Coronary artery (tissue), 2 donors: ENCODE data around the gene CEP43.

Experiments
- DNase-seq: peaks from one replicate; pipeline ENCODE4 v3.0.0-alpha.2; 2017; ENCODE audit warnings: low spot score
- H3K27ac ChIP-seq, 2 donors: fragments of 200-600 bp; sonication (generic); one replicate each; pipeline ENCODE4 v1.5.1; 2016 to 2019
- H3K4me3 ChIP-seq: fragments of 200-600 bp; sonication (generic); 2 replicates; pipeline ENCODE4 v1.5.1; 2016; ENCODE audit warnings: mild to moderate bottlenecking, moderate library complexity
- CTCF ChIP-seq: fragments of 200-600 bp; sonication (generic); IDR thresholded peaks from one replicate; pipeline ENCODE4 v1.5.1; 2019; ENCODE audit warnings: antibody characterized with exemption

Gene CEP43

GRCh38 chr6:166970091-166970490 is 29.1 kb upstream of the CEP43 start:
- no peak for DNase-seq
- no peak overlapping the region for H3K27ac ChIP-seq
- no peak overlapping the region for H3K4me3 ChIP-seq
- no peak for TF ChIP-seq CTCF

DNA sequence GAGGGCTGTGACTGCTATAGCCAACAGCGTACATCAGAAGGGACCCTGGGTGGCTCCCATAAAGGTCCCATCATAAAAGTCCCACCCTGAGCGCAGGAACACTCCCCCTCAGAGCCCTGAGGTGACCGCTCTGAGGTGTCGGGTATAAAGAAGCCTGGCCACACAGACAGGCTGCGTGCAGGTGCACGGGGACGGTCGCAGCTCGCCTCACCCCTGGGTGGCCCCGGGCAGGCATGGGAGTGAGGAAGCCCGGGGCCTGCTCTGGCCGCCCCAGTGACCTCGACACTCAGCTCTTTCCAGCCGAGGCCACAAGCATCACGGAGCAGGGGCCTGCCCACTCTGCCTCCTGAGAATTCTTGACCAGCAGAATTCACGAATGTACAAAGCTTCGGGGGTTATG is 28.4 kb upstream of the CEP43 start:
- no peak for TF ChIP-seq CTCF
- no peak overlapping the region for H3K27ac ChIP-seq
- DNase-seq = no peak
- no peak overlapping the region for H3K4me3 ChIP-seq

DNA sequence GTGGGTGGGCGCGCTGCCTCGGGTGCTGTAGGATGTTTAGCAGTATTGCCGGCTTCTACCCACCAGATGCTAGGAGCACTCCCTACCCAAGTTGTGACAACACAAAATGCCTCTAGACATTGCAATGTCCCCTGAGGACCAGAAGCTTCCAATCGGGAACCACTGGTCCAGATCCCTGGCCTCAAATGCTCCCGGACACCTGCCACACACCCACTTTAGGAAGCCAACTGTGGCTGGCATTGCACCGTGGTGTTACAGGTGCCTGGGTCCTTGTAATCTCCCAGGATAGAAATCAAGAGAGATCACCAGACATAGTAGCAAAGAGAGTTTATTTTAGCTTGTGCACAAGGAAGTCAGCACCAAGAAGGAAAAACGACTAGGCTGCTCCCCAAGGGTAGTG is 27.9 kb upstream of the CEP43 start:
- DNase-seq = no peak
- H3K4me3 ChIP-seq = no peak overlapping the region
- TF ChIP-seq CTCF = no peak
- no peak overlapping the region for H3K27ac ChIP-seq

GRCh38 chr6:166972101-166972500 is 27.1 kb upstream of the CEP43 start:
- Histone ChIP-seq H3K27ac (no peak overlapping the region), H3K4me3 (no peak overlapping the region)
- TF ChIP-seq CTCF = no peak
- no peak for DNase-seq

GRCh38 chr6:166976636-166977035 is 22.6 kb upstream of the CEP43 start:
- TF ChIP-seq CTCF = no peak
- H3K4me3 ChIP-seq = no peak overlapping the region
- no peak overlapping the region for H3K27ac ChIP-seq
- DNase-seq = no peak

DNA sequence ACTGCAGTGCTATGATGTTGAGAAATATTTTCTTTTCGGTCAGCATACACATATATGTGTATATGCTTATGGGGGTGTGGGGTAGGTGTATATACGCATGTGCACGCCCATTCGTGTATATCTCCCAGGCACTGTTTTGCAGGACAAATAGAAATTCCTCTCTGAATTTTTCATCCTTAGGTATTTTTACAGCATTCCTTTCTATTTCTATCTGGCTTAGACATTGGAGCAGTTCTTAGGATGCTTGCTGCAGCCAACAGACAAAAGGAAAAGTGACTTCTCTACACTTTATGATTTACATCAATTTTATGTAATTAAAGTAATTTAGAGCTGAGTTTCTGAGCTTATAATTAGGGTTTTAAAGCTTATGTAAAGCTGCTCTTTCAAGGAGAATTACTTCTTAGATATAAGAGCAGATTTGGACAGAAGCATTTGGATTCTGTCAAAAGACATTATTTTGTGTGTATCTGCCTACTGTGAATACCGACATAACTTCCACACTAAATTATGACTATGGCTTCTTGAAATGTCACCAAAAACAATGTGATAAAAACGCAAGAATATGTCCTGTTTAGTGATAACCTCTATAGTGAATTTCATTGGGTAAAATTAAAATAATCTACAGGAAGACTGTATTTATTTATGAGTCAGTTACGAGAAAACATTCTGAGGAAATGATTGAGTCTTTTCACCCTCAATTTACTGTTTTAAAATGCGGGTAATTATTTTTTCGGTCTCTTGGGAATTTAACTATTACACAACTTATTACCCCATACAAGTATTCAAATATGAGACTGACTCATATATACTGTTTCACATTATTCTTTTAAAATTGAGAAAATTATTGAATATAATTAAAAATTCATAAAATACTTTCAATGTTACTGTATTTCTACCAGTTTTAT is 21.3 kb upstream of the CEP43 start:
- Histone ChIP-seq H3K4me3 (no peak overlapping the region), H3K27ac (no peak overlapping the region)
- no peak for TF ChIP-seq CTCF
- DNase-seq = no peak

DNA sequence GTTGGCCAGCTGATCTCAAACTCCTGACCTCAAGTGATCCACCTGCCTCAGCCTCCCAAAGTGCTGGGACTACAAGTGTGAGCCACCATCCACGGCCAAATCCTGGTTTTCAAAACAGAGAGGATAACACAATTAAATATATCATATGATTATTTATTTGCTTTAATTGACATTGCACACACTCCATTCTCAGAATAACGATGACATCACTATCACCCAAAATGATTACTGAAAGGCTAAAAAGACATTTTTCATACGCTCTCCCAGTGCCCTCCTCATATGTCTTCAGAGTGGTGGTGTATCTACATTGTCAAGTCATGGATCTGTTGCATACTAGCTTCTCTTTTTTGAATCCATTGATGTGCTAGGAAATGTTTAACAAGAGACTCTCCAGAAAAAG is 18.5 kb upstream of the CEP43 start:
- TF ChIP-seq CTCF = no peak
- H3K4me3 ChIP-seq = no peak overlapping the region
- no peak for DNase-seq
- no peak overlapping the region for H3K27ac ChIP-seq
